Fibroblast of villous mesenchyme (primary cell): ENCODE data around the gene SCYGR4. TPM values are rescaled to one million over a fixed set of nuclear protein-coding genes. Genes with fewer than 3 reads are reported as not detected.

Experiments
- DNase-seq: peaks from one replicate; pipeline ENCODE4 v3.0.0-alpha.2; 2010; ENCODE audit warnings: low read depth
- H3K4me3 ChIP-seq: 2 replicates; pipeline ENCODE4 v1.5.1; 2011; ENCODE audit warnings: low read depth, mild to moderate bottlenecking, low read length
- total RNA-seq: library from RNA; depleted of rRNA; stranded (reverse); fragments of >200 nt; gene quantifications from 2 replicates; pipeline ENCODE4 v1.2.3, GENCODE V29; 2012
- TF ChIP-seq, protein P1 (sequence below): IDR thresholded peaks from 2 replicates; pipeline ENCODE4 v1.5.1; 2012; ENCODE audit warnings: low read depth, mild to moderate bottlenecking, low read length; ENCODE audit not compliant: insufficient read depth

Gene SCYGR4
- total RNA-seq, 1 donor = not detected

DNA sequence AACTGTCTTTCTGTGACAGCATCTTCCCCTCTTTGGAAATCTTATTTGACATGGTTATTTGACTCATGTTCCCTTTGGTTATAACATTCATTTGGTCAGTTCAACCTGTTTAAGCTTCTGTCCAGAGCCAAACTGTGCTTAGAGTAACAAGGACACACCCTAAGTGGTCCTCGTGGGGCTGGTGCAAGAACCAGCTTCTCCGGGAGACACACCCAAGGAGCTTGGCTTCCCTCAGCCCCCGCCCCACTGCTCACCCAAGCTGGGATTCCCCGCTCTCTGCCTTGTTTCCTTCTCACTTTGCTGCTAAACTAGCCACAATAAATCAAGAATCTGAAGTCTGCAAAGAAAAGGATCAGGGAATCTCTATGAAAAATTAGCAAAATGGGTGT is 4.0 kb upstream of the SCYGR4 start:
- TF ChIP-seq, protein P1, sequence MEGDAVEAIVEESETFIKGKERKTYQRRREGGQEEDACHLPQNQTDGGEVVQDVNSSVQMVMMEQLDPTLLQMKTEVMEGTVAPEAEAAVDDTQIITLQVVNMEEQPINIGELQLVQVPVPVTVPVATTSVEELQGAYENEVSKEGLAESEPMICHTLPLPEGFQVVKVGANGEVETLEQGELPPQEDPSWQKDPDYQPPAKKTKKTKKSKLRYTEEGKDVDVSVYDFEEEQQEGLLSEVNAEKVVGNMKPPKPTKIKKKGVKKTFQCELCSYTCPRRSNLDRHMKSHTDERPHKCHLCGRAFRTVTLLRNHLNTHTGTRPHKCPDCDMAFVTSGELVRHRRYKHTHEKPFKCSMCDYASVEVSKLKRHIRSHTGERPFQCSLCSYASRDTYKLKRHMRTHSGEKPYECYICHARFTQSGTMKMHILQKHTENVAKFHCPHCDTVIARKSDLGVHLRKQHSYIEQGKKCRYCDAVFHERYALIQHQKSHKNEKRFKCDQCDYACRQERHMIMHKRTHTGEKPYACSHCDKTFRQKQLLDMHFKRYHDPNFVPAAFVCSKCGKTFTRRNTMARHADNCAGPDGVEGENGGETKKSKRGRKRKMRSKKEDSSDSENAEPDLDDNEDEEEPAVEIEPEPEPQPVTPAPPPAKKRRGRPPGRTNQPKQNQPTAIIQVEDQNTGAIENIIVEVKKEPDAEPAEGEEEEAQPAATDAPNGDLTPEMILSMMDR = no peak
- H3K4me3 ChIP-seq = no peak overlapping the region
- no peak for DNase-seq

DNA sequence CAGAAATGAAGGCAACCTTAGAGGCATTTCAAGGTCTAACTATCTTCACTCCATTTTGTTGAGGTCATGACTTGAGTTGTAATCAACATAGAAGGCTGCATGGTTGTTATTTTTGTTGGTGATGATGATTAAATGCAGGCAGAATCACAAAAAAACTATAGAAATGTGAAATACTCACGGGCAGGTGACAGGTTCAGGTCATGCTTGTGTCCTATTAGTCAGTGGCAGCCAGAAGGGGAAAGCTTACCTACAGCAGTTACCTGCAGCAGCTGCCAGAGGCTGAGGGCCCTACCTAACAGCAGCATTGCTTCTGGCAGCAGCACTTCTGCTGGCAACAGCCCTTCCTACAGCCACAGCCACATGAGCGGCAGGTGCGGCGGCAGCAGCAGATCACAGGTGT is 3.1 kb upstream of the SCYGR4 start:
- H3K4me3 ChIP-seq = no peak overlapping the region
- TF ChIP-seq, protein P1 = no peak
- DNase-seq = no peak

DNA sequence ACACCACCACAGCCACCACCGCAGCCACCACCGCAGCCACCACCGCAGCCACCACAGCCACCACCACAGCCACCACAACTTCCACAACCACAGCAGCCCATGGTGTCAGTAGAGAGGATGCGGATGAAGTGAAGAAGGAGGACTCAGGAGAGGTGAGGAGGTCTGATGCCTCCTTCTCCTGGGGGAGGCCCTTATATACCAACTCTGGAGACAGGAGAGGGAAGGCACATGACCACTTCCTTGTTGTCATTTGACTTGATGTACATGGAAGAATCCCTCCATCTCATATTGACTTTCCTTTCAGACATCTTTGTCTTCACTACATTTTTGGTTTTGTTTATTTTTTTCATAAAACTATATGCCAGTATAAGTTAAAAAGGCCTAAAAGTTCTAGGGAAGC is 2.6 kb upstream of the SCYGR4 start, which contains the start of gene SCYGR3:
Gene SCYGR3, minus strand, starts transcription at position 101 of the 400 bp plus-strand sequence. Its CDS starts 0 bp downstream, at position 101.
- TF ChIP-seq, protein P1 = no peak
- no peak within 1 kb of the TSS for H3K4me3 ChIP-seq
- DNase-seq = no peak

DNA sequence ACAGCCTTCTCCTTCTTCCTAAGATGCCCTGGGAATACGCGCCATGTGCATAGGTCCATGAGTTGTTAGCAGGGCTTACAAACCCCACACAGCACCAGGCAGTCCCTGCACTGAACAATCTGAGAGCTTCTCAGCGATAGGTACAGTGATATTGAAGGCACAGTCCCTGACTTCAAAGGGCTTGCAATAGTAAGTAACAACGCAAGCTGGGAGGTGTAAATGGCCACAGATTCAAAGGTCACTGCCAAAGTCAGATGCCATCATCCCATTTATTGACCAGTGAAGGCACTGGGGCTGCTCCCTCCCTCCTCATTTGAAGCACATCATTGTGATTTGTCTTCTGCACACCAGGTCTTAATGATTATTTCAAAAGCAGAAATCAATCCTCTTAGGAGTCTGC is 2.1 kb upstream of the SCYGR4 start:
- DNase-seq = no peak
- TF ChIP-seq, protein P1 = no peak
- H3K4me3 ChIP-seq = no peak overlapping the region

DNA sequence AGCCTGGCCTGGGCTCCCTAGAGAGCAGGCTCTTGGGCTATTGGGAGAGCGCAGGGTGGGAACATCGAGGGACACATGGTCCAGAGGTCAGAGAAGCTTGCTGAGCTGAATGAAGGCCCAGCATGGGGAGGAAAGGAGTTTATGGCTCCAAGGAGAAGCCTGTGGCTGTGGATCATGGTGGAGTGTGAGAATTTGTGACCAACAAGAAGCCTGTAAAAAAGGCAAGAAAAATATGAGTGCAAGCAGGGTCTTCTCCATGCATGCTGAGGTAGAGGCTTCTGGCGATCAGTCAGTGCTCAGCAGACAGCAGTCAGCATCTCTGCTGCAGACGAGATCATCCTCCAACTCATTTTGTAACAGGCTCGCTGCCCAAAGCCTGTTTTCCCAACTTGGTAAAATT is 1.4 kb upstream of the SCYGR4 start:
- TF ChIP-seq, protein P1 = no peak
- no peak for DNase-seq

DNA sequence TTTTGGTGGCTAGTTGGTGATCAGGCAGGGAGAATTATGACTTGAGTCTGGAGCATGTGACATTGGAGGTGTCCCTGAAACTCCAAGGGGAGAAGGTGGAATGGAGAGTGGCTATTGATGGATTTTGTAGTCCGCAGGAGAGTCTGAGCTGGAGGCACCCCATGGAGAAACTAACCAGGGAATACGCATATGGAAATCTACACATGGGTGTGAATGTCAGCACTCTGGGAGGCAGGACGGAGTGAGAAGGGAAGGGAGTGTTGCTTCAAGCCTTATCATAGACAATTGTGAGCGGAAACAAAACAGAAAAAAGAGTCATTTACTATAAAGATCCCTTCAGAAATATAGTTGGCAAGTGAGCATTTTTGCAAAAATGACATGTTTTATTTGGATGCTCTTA is 667 bp upstream of the SCYGR4 start:
- no peak overlapping the region for H3K4me3 ChIP-seq
- TF ChIP-seq, protein P1 = no peak
- DNase-seq = no peak

More for the DNA sequence above, 1.4 kb upstream of the SCYGR4 start:
- H3K4me3 ChIP-seq = no peak overlapping the region

DNA sequence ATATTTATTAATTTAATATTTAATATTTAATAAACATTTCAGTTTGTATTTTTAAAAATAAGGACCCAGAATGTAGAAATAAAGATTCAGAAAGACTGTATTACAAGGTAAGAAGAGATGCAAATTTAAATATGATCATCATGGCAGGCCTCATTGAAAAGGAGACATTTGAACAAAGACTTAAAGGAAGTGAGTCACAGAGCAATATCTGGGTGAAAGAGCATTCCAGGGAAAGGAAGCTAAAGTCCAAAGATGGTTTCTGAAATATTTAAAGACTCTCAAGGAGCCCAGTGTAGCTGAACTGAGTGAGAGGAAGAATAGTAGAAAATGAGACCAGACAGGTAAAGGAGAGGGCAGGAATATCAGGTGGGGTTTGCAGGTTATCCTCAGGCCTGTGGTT is 5.9 kb downstream of the SCYGR4 start:
- H3K4me3 ChIP-seq = no peak overlapping the region
- TF ChIP-seq, protein P1 = no peak
- DNase-seq = peak; percentile 52
